NB4 (cell line): ENCODE results near the gene MTURN.
A peak's percentile ranks its signal among the peaks of the same experiment; 100 is the strongest.

Experiments used
- DNase-seq: peaks from one replicate; pipeline ENCODE4 v3.0.0; 2010; ENCODE audit warnings: low read depth
- H3K4me3 ChIP-seq: one replicate; pipeline ENCODE4 v1.5.1; 2011; ENCODE audit warnings: mild to moderate bottlenecking, low read depth, low read length, moderate library complexity
- CTCF ChIP-seq: IDR thresholded peaks from one replicate; pipeline ENCODE4 v1.5.1; 2012; ENCODE audit warnings: low read depth, low read length
- MAX ChIP-seq: IDR thresholded peaks from 2 replicates; pipeline ENCODE4 v1.6.1; 2011; ENCODE audit warnings: low read depth, low read length
- MYC ChIP-seq: IDR thresholded peaks from 2 replicates; pipeline ENCODE4 v1.6.1; 2011; ENCODE audit warnings: low read depth, low read length
- POLR2A ChIP-seq: IDR thresholded peaks from 2 replicates; pipeline ENCODE4 v1.6.1; 2011; ENCODE audit warnings: mild to moderate bottlenecking; ENCODE audit not compliant: insufficient read length; ENCODE audit errors: extremely low read depth

Gene MTURN

GRCh38 chr7:30166841-30167235, 32.1 kb downstream of the MTURN start:
- H3K4me3 ChIP-seq: no peak overlapping the region
- DNase-seq: no peak
- no peak for TF ChIP-seq MYC

- TF ChIP-seq CTCF: no peak
- no peak for TF ChIP-seq MYC
- TF ChIP-seq MAX: no peak
- TF ChIP-seq POLR2A: no peak
- no peak overlapping the region for H3K4me3 ChIP-seq
- no peak for DNase-seq
Measured at GRCh38 chr7:30167901-30168300, 33.1 kb downstream of the MTURN start.

- H3K4me3 ChIP-seq: no peak overlapping the region
- DNase-seq: no peak
- TF ChIP-seq MYC (no peak), CTCF (no peak), POLR2A (no peak), MAX (no peak)
Measured at GRCh38 chr7:30168835-30169573, 34.2 kb downstream of the MTURN start.

GRCh38 chr7:30169579-30169978, 34.8 kb downstream of the MTURN start:
- DNase-seq: no peak
- no peak overlapping the region for H3K4me3 ChIP-seq
- no peak for TF ChIP-seq POLR2A

- DNase-seq: peak; percentile 41
- TF ChIP-seq MYC: no peak
- no peak for TF ChIP-seq CTCF
- TF ChIP-seq MAX: no peak
- no peak for TF ChIP-seq POLR2A
Measured at GRCh38 chr7:30170476-30171205, 35.9 kb downstream of the MTURN start.

GRCh38 chr7:30171766-30172447, 37.1 kb downstream of the MTURN start:
- no peak overlapping the region for H3K4me3 ChIP-seq
- TF ChIP-seq CTCF (no peak), MAX (no peak), POLR2A (no peak), MYC (no peak)
- DNase-seq: no peak

More at GRCh38 chr7:30170476-30171205, 35.9 kb downstream of the MTURN start:
- no peak overlapping the region for H3K4me3 ChIP-seq
